Activated CD4-positive, alpha-beta T cell treated with anti-CD3 and anti-CD28 coated beads for 4 hours (primary cell): Measurements from ENCODE around the gene AQP2.

Source experiments
- DNase-seq, 2 donors: peaks; one replicate each; pipeline ENCODE4 v3.0.0-alpha.2; 2020

AQP2 gene

DNA sequence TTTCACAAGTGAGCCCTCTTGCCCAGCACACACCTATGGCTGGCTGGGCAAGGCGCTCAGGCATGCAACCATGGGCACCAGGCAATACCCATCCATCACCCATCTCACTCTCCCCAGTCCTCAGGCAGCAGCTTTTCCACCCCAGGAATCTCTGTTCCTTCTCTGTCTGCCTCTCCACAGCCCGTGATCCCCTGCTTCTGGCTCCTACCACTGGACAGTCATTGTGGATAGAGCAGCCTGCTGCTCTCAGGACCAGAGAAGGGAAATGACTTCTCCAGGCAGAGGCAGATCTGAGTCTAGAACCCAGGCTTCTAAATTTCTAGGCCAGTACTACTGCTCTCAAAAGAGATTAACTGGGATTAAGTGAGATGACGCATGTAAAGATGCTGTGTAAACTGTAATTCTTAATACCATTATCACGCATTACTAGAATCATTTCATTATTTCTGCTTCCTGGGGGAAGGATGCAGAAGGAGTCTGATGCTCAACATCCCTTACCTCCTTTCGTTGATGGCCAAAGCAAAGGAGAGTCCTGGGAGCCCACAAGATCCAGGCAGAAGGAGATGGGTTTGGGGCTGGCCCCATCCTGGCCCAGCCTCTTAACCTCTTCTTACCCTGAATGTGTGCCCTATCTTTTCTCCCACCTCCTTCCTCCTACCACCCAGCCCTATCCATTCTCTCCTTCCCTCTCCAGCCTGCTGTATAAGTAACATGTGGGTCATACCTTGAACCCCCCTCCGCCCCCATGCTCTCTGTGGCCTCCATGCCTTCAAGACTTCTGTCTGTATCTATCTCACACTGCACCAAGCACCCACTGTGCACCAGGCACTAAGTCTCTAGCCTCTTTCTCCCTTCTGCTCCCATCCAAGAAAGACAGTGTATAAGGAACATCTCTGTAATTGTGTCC lies 6.4 kb downstream of the AQP2 start:
- DNase-seq = no peak

DNA sequence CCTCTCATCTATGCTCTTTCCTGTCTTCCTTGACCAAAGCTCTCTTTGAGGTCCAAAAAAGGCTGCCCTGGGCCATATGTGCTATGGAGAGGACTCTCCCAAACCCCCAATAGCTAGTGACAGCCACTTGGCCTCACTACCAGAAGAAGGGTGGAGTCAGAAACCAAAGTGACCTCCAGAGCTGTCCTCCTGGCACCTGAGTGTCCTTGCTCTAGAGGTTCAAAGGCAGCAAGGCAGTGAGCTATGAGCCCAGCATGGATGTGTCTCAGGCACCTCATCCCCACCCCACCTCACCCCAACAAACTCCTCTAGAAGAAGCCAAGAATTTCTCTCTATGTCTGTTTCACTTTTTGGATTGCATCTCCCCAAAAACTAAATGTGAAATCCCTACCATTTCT lies 7.0 kb downstream of the AQP2 start:
- DNase-seq = no peak

DNA sequence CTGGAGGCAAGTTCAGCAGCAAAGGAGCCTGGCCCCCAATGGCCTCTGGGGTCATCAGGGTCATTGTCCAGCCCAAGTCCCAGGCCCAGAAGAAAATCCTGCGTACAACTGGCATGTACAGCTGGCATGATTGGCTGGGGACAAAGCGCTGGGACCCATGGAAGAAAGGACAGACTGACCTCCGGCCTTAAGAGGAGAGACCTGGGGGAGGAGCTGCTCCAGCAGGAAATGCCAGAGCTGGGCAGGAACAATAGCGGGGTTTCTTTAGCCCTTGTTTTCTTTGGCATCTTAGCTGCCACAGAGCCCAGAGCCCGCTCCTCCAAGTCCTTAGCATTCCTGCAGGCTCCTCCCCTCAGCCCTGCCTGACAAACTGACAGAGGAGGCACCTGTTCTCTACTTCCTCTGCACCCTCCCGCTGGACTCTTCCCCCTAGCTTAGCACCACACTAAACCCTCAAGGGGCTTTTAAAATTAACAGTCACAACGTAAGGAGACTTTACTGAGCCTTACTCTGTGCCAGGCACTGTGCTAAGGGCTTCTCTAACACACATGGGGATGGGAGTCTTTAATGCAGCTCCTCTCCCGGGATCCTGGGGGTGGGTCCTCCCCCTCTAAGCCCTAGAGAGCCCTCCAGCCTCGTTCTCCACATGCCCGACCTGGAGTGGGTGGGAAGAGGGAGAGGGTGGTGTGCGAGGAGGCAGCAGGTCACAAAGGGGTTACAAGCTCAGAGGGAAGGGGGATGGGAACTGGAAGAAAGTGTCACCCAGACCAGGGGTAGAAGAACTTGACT lies 9.3 kb downstream of the AQP2 start:
- DNase-seq = no peak

DNA sequence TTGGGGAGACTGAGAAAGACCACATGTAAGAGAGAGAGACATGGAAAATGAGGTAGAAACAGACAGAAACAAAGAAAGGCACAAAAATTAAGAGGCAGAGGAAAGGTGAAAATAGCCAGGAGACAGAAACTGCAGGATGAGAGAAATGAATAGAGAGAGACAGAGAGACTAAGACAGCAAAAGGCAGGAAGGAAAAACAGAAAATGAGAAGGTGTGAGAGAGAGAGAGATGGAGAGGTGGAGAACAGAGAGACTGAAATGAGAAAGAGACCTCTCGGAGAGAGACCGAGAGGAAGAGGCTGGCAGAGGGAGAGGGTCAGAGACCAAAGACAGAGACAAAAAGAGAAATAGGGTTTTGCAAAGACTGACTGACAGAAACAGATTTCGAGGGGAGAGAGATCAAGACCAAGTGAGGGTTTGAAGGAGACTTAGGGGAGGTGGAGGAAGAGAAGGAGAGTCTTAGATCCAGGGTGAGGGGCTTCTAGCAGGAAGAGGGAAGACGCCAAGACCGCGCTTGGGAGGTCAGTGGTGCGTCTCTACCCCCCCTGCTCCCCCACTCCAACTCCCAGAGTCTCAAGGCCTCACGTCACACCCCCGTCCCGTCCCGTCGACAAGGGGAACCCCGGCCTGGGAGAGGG lies 10.1 kb downstream of the AQP2 start:
- no peak for DNase-seq

DNA sequence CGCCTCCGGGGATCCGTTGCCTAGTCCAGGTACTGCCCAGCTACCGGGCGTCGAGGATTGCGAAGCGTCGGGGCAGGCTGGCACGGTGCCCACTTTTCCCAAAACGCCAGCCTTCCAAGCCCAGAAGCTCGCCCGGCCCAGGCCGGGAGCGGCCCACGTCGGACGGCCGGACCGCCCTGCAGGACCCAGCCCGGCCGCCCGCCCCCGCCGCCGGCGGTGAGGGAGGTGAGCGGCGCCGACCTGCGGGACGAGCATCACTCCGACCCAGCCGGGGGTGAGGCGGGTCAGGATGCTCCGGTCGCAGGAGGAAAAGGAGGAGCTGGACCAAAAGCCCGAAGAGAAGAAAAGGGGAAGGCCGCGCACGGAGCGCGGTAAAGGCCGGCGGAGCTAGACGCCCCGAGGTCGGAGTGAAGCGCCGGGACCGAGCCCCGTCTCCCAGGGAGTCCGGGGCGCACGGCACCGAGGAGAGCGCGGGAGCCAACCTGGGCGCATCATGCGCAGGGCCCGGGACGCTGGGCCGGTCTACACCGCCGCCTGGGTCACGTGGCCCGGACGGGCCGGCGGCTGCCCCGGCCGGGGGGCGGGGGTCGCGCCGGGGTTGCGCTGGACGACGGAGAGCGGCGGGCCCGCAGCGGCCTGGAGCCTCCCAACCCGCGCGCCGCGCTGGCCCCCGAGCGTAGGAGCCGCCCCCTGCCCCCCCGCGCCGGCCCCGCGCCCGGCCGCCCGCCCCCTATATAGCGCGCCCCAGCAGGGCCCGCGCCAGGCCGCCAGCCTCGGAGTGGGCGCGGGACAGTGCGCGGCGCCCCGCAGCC lies 10.8 kb downstream of the AQP2 start, which contains the start of gene AQP5:
TSS of gene AQP5 (plus strand) at position 762 of the 812 bp plus-strand sequence. CDS start 146 bp downstream, outside the sequence.
- DNase-seq = no peak

DNA sequence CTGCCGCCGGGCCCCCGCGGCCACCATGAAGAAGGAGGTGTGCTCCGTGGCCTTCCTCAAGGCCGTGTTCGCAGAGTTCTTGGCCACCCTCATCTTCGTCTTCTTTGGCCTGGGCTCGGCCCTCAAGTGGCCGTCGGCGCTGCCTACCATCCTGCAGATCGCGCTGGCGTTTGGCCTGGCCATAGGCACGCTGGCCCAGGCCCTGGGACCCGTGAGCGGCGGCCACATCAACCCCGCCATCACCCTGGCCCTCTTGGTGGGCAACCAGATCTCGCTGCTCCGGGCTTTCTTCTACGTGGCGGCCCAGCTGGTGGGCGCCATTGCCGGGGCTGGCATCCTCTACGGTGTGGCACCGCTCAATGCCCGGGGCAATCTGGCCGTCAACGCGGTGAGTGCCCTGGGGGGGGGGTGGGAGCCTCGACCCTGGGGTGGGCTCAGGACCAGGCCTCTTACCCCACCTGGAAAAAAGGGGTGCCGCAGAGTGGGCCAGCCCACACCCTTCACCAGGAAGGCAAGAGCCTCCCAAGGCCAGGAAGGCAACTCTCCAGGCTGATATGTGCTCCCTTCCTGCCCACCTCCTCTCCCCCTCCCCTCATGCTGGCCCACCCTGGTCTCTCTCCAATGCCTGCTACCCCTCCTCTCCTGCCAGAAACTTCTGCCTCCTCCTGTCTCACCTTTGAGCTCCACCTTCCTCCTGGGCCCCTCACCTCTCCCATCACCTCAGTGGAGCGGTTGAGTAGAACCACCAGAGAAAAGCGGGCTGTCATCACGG lies 11.6 kb downstream of the AQP2 start:
- DNase-seq = no peak

DNA sequence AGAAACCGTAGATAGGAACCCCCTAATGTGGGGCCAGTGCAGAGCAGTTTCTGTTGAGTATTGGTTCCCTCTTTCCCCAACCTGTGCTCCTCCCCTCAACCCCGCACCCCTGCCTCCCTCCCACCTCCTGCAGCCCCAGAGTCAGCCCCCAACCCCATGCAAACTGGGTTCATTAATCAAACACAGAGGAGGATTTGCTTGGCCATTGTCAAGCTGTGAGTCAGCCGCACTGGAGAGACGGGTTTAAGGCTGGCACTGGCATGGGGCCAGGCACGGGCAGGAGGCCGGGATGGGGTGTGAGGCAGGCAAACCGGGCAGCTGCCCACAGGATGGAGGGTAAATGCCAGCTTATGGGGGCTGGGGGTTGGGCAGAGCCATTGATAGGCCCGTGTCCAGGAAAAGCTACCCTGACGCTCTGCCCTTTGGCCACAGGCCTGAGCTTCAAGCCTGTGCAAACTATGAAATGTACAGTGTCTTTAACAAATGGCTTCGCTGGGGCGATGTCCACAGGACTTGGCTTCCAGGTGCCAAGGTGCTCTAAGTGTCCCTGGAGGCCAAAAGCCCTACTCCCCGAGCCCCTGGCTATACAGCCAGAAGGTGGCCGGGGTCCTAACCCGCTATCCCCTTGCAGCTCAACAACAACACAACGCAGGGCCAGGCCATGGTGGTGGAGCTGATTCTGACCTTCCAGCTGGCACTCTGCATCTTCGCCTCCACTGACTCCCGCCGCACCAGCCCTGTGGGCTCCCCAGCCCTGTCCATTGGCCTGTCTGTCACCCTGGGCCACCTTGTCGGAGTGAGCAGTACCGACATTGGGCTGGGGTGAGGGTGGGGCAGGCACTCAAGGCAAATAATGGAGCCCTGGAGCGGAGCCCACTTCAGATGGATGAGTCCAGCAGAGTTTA lies 12.6 kb downstream of the AQP2 start:
- no peak for DNase-seq

DNA sequence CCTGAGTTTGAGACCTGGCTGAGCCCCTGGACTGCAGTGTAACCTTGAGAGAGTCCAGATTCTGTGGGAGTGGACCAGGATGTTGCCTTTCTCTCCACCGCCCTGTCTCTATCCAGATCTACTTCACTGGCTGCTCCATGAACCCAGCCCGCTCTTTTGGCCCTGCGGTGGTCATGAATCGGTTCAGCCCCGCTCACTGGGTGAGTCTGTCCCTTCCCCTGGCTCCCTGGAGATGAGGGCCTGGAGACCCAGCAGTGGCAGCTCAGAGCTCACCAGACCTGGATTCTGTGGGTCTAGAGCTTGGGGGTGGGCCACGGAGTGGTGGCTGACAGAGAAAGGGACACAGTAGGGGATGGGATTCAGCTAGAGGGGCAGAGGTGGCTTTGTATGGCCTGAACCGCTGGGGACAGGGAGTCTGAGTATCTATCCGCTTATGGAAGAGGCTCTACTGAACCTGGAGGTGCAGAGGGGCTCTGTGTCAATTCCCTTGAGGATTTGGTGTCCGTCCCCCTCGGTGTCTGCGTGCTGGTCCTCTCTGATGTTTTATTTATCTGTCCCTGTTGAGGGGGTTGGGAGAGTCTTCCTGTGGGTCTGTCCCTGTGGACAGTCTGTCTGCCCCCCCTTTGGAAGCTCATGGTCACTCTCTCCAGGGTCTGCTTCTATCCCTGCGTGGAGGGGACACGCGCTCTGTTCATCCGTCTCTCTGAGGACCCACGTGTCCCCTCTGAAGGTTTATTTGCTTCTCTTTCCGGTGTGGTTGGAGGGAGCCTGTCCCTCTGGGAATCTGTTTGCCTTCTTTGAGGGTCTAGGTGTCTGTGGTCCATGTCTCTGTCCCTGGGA lies 13.7 kb downstream of the AQP2 start:
- no peak for DNase-seq

DNA sequence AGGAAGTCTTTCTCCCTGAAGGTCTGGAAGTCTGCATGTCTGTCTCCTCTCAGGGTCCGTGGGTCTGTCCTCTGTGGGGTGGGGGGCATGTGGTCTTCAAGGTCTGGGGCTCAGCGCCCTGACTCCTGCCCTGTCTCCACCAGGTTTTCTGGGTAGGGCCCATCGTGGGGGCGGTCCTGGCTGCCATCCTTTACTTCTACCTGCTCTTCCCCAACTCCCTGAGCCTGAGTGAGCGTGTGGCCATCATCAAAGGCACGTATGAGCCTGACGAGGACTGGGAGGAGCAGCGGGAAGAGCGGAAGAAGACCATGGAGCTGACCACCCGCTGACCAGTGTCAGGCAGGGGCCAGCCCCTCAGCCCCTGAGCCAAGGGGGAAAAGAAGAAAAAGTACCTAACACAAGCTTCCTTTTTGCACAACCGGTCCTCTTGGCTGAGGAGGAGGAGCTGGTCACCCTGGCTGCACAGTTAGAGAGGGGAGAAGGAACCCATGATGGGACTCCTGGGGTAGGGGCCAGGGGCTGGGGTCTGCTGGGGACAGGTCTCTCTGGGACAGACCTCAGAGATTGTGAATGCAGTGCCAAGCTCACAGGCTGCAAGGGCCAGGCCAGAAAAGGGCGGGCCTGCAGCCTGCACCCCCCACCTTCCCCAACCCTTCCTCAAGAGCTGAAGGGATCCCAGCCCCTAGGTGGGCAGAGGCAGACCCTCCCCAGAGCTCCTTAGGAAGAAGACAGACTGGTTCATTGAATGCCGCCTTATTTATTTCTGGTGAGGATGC lies 14.5 kb downstream of the AQP2 start:
- no peak for DNase-seq

DNA sequence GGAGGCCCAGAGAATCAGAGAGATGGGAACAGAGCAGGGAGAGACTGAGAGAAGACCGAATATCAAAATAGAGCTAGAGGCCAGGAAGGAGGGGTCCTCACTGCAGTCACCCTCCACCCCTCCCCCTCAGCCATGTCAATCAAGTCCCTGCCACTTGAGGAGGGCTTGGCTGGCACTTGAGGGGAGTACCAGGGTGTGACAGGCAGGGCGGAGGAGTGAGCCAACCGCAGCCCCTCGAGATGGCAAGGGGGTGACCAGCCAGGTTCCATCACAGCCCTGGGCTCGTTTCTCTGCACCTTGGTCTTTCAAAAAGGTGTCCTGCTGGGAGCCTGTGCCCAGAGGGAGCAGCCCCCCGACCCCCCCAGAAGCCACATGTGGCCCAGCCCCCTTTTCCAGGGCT lies 15.3 kb downstream of the AQP2 start:
- no peak for DNase-seq

DNA sequence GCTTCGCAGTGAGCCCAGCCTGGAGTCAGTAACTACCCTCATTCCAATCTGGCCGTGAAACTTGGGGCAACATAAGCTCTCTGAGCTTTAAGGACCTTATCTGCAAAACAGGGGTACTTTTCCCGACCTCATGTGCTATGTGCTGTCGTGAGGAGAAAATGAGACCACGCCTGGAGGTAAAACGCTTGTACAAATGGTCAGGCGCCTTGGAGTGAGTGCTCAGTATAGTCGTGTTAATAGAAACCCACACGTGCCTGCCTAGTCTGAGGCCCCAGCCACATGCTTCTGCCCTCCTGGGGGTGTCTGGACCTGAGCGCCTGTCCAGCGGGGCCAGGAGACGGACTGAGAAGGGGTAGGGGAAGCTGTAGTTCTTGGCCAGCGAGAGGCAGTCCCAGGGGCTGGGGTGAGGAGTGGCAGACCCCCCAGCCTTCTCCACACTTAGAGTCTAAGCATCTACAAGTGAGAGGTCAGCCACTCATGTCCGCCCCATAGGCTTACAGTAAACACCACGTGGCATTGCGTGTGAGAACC lies 16.0 kb downstream of the AQP2 start:
- no peak for DNase-seq

DNA sequence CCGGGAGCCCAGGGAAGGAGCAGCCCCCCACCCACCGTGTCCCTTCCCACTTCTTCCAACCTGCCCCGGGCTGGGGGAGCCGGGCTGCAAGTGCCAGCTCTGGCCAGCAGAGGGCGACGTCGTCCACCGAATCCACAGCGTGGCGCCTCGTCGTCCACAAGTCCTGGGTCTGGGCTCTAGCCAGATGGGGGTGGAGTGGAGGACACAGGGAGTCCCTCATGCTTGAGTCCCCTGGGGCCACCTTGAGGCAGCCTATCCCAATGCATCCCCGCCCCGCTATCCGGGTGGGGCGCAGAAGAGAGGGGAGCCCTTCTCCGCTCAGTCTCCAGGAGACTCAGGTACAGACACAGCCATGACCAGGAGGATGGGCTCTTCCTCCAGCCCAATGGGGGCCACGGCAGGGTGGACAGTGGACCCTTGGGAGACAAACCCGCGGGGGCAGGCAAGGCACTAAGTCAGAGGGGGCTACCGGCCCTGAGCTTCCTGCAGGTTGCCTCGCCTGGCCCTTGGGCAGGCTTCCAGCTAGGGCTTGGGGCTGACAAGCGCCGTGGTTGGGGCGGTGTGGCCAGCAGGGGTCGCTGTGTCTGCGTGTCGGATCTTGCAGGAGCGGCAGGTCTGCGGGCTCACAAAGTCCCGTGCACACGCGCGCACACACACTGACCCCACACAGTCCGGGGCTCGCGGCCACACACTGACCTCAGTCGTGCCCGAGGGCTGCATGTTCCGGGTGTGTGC lies 16.7 kb downstream of the AQP2 start:
- peak; percentile 89 to 96 for DNase-seq

DNA sequence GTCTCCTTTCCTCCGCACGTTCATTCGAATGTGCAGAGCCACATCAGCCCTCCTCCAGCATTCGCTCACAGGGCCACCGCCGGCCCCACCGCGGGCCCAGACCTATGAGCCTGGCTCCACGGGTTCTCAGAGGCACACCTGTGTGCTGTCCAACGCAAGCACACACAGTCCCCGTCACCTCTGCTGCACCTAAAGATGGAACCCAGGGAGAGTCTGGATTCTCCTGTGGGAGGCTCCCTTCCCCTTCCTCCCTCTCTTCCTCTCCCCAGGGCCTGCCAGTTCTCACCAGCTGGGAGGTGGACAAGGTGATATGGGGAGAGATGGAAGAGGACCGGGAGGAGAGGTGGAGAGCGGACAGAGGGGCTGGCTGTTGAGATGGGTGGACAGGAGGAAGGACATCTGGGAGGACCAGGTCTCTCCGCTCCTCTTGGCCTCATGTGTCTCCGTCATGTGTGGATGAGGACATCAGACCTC lies 17.3 kb downstream of the AQP2 start:
- peak in 1 of 2 donors; percentile 12 for DNase-seq

DNA sequence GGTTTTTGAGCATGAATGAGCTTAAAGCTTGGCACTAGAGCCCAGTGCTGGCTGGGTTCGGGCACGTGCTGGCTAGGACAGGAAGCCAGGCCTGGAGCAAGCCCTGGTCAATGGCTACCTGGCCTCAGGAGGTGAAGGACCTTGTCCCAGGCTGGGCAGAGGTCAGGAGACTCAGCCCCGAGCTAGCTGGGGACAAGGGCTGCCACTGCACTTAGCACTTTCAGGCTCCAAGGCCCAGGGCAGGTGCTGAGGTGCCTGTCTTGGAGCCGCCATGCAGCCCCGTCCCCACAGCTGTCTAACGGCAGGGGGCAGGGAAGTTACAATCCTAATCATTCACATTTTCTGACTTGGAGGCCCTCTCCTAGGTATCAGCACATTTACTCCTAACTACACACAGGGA lies 17.9 kb downstream of the AQP2 start:
- no peak for DNase-seq

DNA sequence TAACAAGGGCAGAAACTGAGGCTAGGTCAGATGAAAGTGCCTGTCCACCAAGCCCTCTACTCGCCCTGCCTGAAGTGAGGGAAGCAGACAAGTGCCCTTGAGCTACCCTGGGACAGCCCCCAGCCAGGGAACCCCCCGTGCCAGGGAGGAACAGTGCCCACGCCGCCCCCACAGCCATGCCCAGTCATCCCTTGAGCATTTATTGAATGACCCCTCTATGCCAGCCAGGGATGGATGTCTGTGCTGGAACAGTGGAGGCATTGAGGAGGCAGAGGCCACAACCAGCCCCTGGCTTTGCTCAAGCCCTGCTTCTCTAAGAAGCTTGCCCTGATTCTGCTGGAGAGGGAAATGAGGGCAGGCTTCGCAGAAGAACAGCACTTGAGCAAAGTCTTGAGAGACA lies 18.5 kb downstream of the AQP2 start:
- no peak for DNase-seq

DNA sequence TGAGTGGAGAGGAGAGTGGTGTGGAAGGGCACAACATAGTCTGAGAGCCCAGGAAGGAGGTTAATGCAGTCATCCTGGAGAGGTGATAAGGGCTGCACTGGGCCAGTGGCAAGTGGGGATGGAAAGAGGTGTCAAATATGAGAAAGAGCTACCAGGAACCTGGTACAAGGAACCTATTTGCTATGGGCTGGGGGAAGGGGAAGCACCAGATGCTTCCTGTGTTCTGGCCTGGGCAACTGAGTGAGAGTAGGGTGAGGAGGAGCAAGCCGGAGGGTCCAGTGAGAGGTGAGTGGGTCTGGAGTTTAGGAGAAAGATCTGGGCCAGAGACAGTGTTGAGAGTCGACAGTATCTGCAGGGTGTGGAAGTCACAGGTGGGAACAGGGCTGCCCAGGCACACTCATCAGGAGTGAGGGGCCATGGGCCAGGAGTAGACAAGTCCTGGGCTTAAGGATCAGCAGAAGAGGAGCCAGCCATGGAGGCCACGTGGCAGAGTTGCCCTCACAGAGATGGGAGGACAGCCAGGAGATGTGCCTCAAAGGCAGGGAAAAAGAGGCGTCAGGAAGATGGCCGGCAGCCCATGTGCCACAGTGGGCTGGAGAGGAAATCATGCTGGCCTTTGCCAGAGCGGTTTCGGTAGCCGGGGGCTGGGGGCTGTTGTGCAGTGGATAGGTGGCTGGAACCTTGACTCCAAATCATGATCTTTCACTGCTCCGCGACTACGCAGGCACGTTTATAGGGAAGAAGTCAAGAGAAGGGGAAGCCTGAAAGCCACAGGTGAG lies 19.3 kb downstream of the AQP2 start:
- DNase-seq = no peak

DNA sequence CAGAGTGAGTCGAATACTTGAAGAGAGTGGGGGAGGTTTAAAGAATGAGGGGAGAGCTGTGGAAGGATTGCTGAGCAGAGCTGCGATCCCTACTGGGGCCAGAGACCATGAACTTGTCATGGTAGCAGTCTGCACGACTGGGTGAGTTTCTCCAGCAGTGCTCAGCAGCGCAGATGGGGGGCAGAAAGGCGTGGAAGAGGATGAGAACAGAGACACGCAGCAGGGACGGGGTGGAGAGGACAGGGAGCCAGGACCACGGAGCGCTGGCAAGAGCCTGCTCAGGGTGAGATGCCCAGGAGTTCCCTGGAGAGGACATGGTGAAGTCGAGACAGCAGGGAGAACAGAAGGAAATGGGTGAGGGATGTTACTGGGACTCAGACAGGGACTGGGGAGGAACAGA lies 20.1 kb downstream of the AQP2 start:
- DNase-seq = no peak
